MCF 10A (cell line): Measurements from ENCODE around the gene CCDC172. TPM values are rescaled to one million over a fixed set of nuclear protein-coding genes. Genes with fewer than 3 reads are reported as not detected.

Source experiments
- BruUV-seq: library from RNA; stranded (reverse); fragments of 400-500 nt; replicated peaks from 2 replicates; lab custom pipeline; 2021; lab: Mats Ljungman, UMichigan
- CTCF ChIA-PET: fragments of 300-600 bp; sonication (Branson Sonifier 250); formaldehyde crosslinking; extraction: SDS; loops from one replicate; lab custom pipeline; 2021; ENCODE audit warnings: antibody characterized with exemption, inconsistent platforms; lab: Yijun Ruan, JAX
- POLR2A ChIA-PET: fragments of 300-600, 350-650 bp; sonication (Branson Sonifier 250); formaldehyde crosslinking; extraction: SDS; loops from one replicate; lab custom pipeline; 2020; ENCODE audit warnings: antibody characterized with exemption, inconsistent platforms; lab: Yijun Ruan, JAX
- DNase-seq: peaks from one replicate; pipeline ENCODE4 v3.0.0-alpha.2; 2018; ENCODE audit not compliant: unreplicated experiment
- H3K27ac Mint-ChIP-seq: one replicate; pipeline ENCODE4 v1.8.0; 2022; ENCODE audit warnings: mild to moderate bottlenecking, low read depth, mixed read lengths; ENCODE audit not compliant: unreplicated experiment
- H3K27me3 Mint-ChIP-seq: one replicate; pipeline ENCODE4 v1.8.0; 2022; ENCODE audit warnings: mixed read lengths; ENCODE audit not compliant: insufficient read depth, unreplicated experiment
- H3K36me3 Mint-ChIP-seq: one replicate; pipeline ENCODE4 v1.8.0; 2022; ENCODE audit warnings: mild to moderate bottlenecking, moderate library complexity, mixed read lengths; ENCODE audit not compliant: insufficient read depth, unreplicated experiment
- H3K4me1 Mint-ChIP-seq: one replicate; pipeline ENCODE4 v1.8.0; 2022; ENCODE audit warnings: mixed read lengths; ENCODE audit not compliant: insufficient read depth, unreplicated experiment
- H3K4me3 Mint-ChIP-seq: one replicate; pipeline ENCODE4 v1.8.0; 2022; ENCODE audit warnings: mild to moderate bottlenecking, moderate library complexity, mixed read lengths; ENCODE audit not compliant: unreplicated experiment
- H3K9me3 Mint-ChIP-seq: one replicate; pipeline ENCODE4 v1.8.0; 2022; ENCODE audit warnings: mixed read lengths; ENCODE audit not compliant: unreplicated experiment
- CTCF ChIP-seq: fragments of 200-600 bp; IDR thresholded peaks from one replicate; pipeline ENCODE4 v1.8.0; 2022; ENCODE audit warnings: antibody characterized with exemption, mild to moderate bottlenecking; ENCODE audit not compliant: unreplicated experiment
- intact Hi-C: fragments of 100-400 bp; cut with micrococcal nuclease; formaldehyde crosslinking; loops from 2 replicates; pipeline ENCODE4 v1.14.1; 2022
- total RNA-seq: library from RNA; stranded (reverse); gene quantifications from 2 replicates; pipeline ENCODE4 v1.2.3, GENCODE V29; 2022

The CCDC172 gene
- total RNA-seq, 1 experiment from 2014 or later = not detected

- Mint-ChIP-seq H3K4me3 (no peak overlapping the region), H3K4me1 (no peaks in the 10 kb centered on the region), H3K27ac (no peak overlapping the region), H3K36me3 (no peaks in the 10 kb centered on the region), H3K27me3 (no peaks in the 10 kb centered on the region), H3K9me3 (no peaks in the 10 kb centered on the region)
- BruUV-seq = no TSS peak
- ChIA-PET CTCF (interaction anchor here (0.9 kb wide), 1 partner anchor 601 kb away, joined by 3 read pairs; no protein-coding TSS in a partner anchor), POLR2A (no interaction called here)
- no peak for DNase-seq
- no peak for TF ChIP-seq CTCF
- intact Hi-C loops = no loop called here
These were observed 17.4 kb upstream of the CCDC172 start for GRCh38 chr10:116306847-116307246.

- no peaks in the 10 kb centered on the region for H3K9me3 Mint-ChIP-seq
- ChIA-PET CTCF (interaction anchor here (0.9 kb wide), 1 partner anchor 602 kb away, joined by 3 read pairs; no protein-coding TSS in a partner anchor), POLR2A (no interaction called here)
- H3K27ac Mint-ChIP-seq = no peak overlapping the region
- no peak overlapping the region for H3K4me3 Mint-ChIP-seq
- H3K27me3 Mint-ChIP-seq = no peaks in the 10 kb centered on the region
- TF ChIP-seq CTCF = no peak
- no peaks in the 10 kb centered on the region for H3K4me1 Mint-ChIP-seq
- H3K36me3 Mint-ChIP-seq = no peaks in the 10 kb centered on the region
- no TSS peak for BruUV-seq
- DNase-seq = no peak
- intact Hi-C loops = no loop called here
These were observed 16.8 kb upstream of the CCDC172 start for GRCh38 chr10:116307455-116307854.

- TF ChIP-seq CTCF = no peak
- CTCF ChIA-PET = interaction anchor here (0.9 to 1.3 kb wide), 2 partner anchors 75 to 600 kb away, joined by 3 to 4 read pairs; no protein-coding TSS in a partner anchor
- Mint-ChIP-seq H3K27me3 (no peaks in the 10 kb centered on the region), H3K4me3 (no peak overlapping the region), H3K27ac (no peak overlapping the region), H3K4me1 (no peaks in the 10 kb centered on the region), H3K36me3 (peaks cover 6% of the 10 kb centered on the region), H3K9me3 (no peaks in the 10 kb centered on the region)
- no peak for DNase-seq
- POLR2A ChIA-PET = interaction anchor here (0.8 kb wide), 1 partner anchor 51 kb away, joined by 3 read pairs; no protein-coding TSS in a partner anchor
- BruUV-seq = no TSS peak
- intact Hi-C loops = no loop called here
These were observed 13.2 kb upstream of the CCDC172 start for GRCh38 chr10:116311016-116311415.

GRCh38 chr10:116311706-116312490 lies 12.3 kb upstream of the CCDC172 start:
- no TSS peak for BruUV-seq
- POLR2A ChIA-PET = no interaction called here
- H3K27me3 Mint-ChIP-seq = no peaks in the 10 kb centered on the region
- intact Hi-C loops = no loop called here
- TF ChIP-seq CTCF = no peak
- no peak for DNase-seq
- H3K4me3 Mint-ChIP-seq = no peak overlapping the region
- CTCF ChIA-PET = no interaction called here
- H3K27ac Mint-ChIP-seq = no peak overlapping the region
- no peaks in the 10 kb centered on the region for H3K9me3 Mint-ChIP-seq
- H3K36me3 Mint-ChIP-seq = peaks cover 6% of the 10 kb centered on the region
- H3K4me1 Mint-ChIP-seq = no peaks in the 10 kb centered on the region
